HCT116 (cell line): ENCODE data around the gene REG3G. TPM values are rescaled to one million over a fixed set of nuclear protein-coding genes. Genes with fewer than 3 reads are reported as not detected.
"Not testable (repeated sequence)": the region's sequence is repeated elsewhere in the genome, so short reads cannot be mapped to it uniquely, and the experiment has no call there.

Experiments used
- ATAC-seq: fragments of 200-7000 bp; cut with Tn5 transposase; 2 replicates; pipeline ENCODE4 v1.9.1; 2020; ENCODE audit warnings: mild to moderate bottlenecking, moderate library complexity
- BruUV-seq: library from RNA; stranded (reverse); fragments of 400-500 nt; replicated peaks from 2 replicates; lab custom pipeline; 2021; lab: Mats Ljungman, UMichigan
- CTCF ChIA-PET: fragments of 300-600 bp; sonication (Branson Sonifier 250); formaldehyde crosslinking; loops from one replicate; lab custom pipeline; 2021; ENCODE audit warnings: antibody characterized with exemption; lab: Charles Lee
- POLR2A ChIA-PET: fragments of 300-600, 350-600 bp; sonication (Branson Sonifier 250); formaldehyde crosslinking; loops from one replicate; lab custom pipeline; 2021; ENCODE audit warnings: antibody characterized with exemption; lab: Charles Lee
- RAD21 ChIA-PET, 2 experiments: fragments of 300-600 bp; sonication (Branson Sonifier 250); formaldehyde crosslinking; loops; one replicate each; lab custom pipeline; 2023; ENCODE audit warnings: low total read pairs in 2 of 2; ENCODE audit not compliant: uncharacterized antibody in 2 of 2, unreplicated experiment in 2 of 2, low non-redundant PET in 1 of 2; lab: Charles Lee
- DNase-seq: peaks from one replicate; pipeline ENCODE4 v3.0.0-alpha.2; 2010; ENCODE audit warnings: low read depth, low spot score
- H2AFZ ChIP-seq: fragments of 200-600 bp; shearing (Covaris generic), sonication (generic); 2 replicates; pipeline ENCODE4 v1.6.1; 2017; ENCODE audit warnings: low read depth, mixed run types, mixed read lengths, antibody characterized with exemption, low read length; ENCODE audit not compliant: poor library complexity, severe bottlenecking
- H3K27ac ChIP-seq: 2 replicates; pipeline ENCODE4 v1.5.1; 2012; ENCODE audit warnings: low read depth, low read length
- H3K27me3 ChIP-seq: fragments of 200-600 bp; sonication (generic); 2 replicates; pipeline ENCODE4 v1.6.1; 2016; ENCODE audit warnings: mixed run types, low read length, mixed read lengths; ENCODE audit not compliant: insufficient read depth
- H3K36me3 ChIP-seq, 2 experiments: fragments of 200-500 bp in 1 of 2; fragments of 200-600 bp in 1 of 2; sonication (Bioruptor generic) in 1 of 2; sonication (generic) in 1 of 2; 2 replicates each; pipeline versions ENCODE4 v1.5.1 to v1.6.1; 2014 to 2016; ENCODE audit warnings: low read length in 2 of 2, inconsistent platforms in 1 of 2, mixed read lengths in 1 of 2, mixed run types in 1 of 2; ENCODE audit not compliant: insufficient read depth in 2 of 2, control insufficient read depth in 1 of 2
- H3K4me1 ChIP-seq, 2 experiments: fragments of 200-600 bp in 1 of 2; sonication (generic) in 1 of 2; 2 replicates each; pipeline versions ENCODE4 v1.5.1 to v1.6.1; 2012 to 2017; ENCODE audit warnings: low read length in 2 of 2, inconsistent platforms in 1 of 2, mild to moderate bottlenecking in 1 of 2, mixed read lengths in 1 of 2, mixed run types in 1 of 2, moderate library complexity in 1 of 2; ENCODE audit not compliant: insufficient read depth in 2 of 2, control insufficient read depth in 1 of 2
- H3K4me2 ChIP-seq: fragments of 200-600 bp; sonication (generic); 2 replicates; pipeline ENCODE4 v1.6.1; 2017; ENCODE audit warnings: mixed run types, low read length, mixed read lengths
- H3K4me3 ChIP-seq, 2 experiments: fragments of 200-600 bp in 1 of 2; sonication (generic) in 1 of 2; replicated peaks in 1 of 2; 2 replicates each; pipeline ENCODE4 v1.5.1; 2011 to 2016; ENCODE audit warnings: low read length in 2 of 2, control low read depth in 1 of 2, low read depth in 1 of 2, mild to moderate bottlenecking in 1 of 2, mixed read lengths in 1 of 2, mixed run types in 1 of 2
- H3K79me2 ChIP-seq: fragments of 200-600 bp; sonication (generic); 2 replicates; pipeline ENCODE4 v1.6.1; 2017; ENCODE audit warnings: mild to moderate bottlenecking, mixed run types, low read length, moderate library complexity, mixed read lengths; ENCODE audit not compliant: insufficient read depth
- H3K9ac ChIP-seq: fragments of 200-600 bp; sonication (generic); 2 replicates; pipeline ENCODE4 v1.6.1; 2016; ENCODE audit warnings: low read length, mixed read lengths
- H3K9me2 ChIP-seq: fragments of 200-600 bp; sonication (generic), shearing (Covaris generic); 2 replicates; pipeline ENCODE4 v1.6.1; 2017; ENCODE audit warnings: mixed run types, mild to moderate bottlenecking, moderate library complexity; ENCODE audit not compliant: insufficient read depth
- H3K9me3 ChIP-seq, 2 experiments: fragments of 200-500 bp in 1 of 2; fragments of 200-600 bp in 1 of 2; sonication (Bioruptor generic) in 1 of 2; sonication (generic) in 1 of 2; 2 replicates each; pipeline ENCODE4 v1.6.1; 2014 to 2017; ENCODE audit warnings: low read length in 2 of 2, mixed read lengths in 2 of 2, inconsistent platforms in 1 of 2, low read depth in 1 of 2, mild to moderate bottlenecking in 1 of 2, mixed run types in 1 of 2, moderate library complexity in 1 of 2; ENCODE audit not compliant: control insufficient read depth in 1 of 2, insufficient read depth in 1 of 2
- H4K20me1 ChIP-seq: fragments of 200-600 bp; sonication (generic), shearing (Covaris generic); 2 replicates; pipeline ENCODE4 v1.6.1; 2017; ENCODE audit warnings: mixed run types, mild to moderate bottlenecking, moderate library complexity; ENCODE audit not compliant: insufficient read depth
- CEBPB ChIP-seq: IDR thresholded peaks from 2 replicates; pipeline ENCODE4 v1.6.1; 2012; ENCODE audit warnings: low read depth
- ELF1 ChIP-seq: IDR thresholded peaks from 2 replicates; pipeline ENCODE4 v1.6.1; 2012; ENCODE audit warnings: low read depth, borderline replicate concordance
- EZH2phosphoT487 ChIP-seq: fragments of 200-600 bp; IDR thresholded peaks from 2 replicates; pipeline ENCODE4 v1.6.1; 2018; ENCODE audit warnings: antibody characterized with exemption, borderline replicate concordance
- POLR2A ChIP-seq: IDR thresholded peaks from 2 replicates; pipeline ENCODE4 v1.7.0; 2011; ENCODE audit warnings: borderline replicate concordance; ENCODE audit not compliant: insufficient read depth, insufficient read length; ENCODE audit errors: extremely low read depth
- intact Hi-C: fragments of 100-400 bp; cut with micrococcal nuclease; formaldehyde crosslinking; loops from 2 replicates; pipeline ENCODE4 v1.10.0; 2022
- total RNA-seq: library from RNA; stranded (reverse); gene quantifications from one replicate; pipeline ENCODE4 v1.2.1, GENCODE V29; 2021; ENCODE audit not compliant: unreplicated experiment

The REG3G gene
- total RNA-seq, 1 experiment from 2014 or later = 0.86 TPM

GRCh38 chr2:79041032-79041448 lies 15.5 kb downstream of the REG3G start:
- Histone ChIP-seq H4K20me1 (no peaks in the 10 kb centered on the region; the same call in 1 of the 2 replicates), H2AFZ (no peak overlapping the region), H3K36me3 (no peaks in the 10 kb centered on the region), H3K27ac (no peak overlapping the region), H3K4me2 (no peak overlapping the region), H3K9ac (no peak overlapping the region), H3K79me2 (no peaks in the 10 kb centered on the region), H3K4me3 (no peak overlapping the region), H3K9me2 (no peaks in the 10 kb centered on the region), H3K4me1 (no peaks in the 10 kb centered on the region), H3K9me3 (peaks cover 7 to 19% of the 10 kb centered on the region in 2 experiments; a peak in 2 of 4 replicates), H3K27me3 (no peaks in the 10 kb centered on the region)
- ChIA-PET RAD21 (no interaction called here), POLR2A (no interaction called here), CTCF (no interaction called here)
- no peak for TF ChIP-seq CEBPB
- no peak for TF ChIP-seq EZH2phosphoT487
- TF ChIP-seq POLR2A = no peak
- no peak for TF ChIP-seq ELF1
- BruUV-seq = no TSS peak
- ATAC-seq = no peak
- DNase-seq = no peak
- intact Hi-C loops = no loop called here

GRCh38 chr2:79053486-79053885 lies 28.0 kb downstream of the REG3G start:
- H3K9ac ChIP-seq, H3K27ac ChIP-seq, H3K36me3 ChIP-seq, H3K4me3 ChIP-seq, BruUV-seq, POLR2A ChIA-PET, H3K79me2 ChIP-seq, intact Hi-C loops, DNase-seq, ATAC-seq, H4K20me1 ChIP-seq, RAD21 ChIA-PET, H3K4me1 ChIP-seq, H2AFZ ChIP-seq, H3K9me3 ChIP-seq, H3K9me2 ChIP-seq, H3K4me2 ChIP-seq, CTCF ChIA-PET, H3K27me3 ChIP-seq: not testable (repeated sequence)

- ATAC-seq, H3K79me2 ChIP-seq, H3K9me3 ChIP-seq, H3K9me2 ChIP-seq, H4K20me1 ChIP-seq, H3K27ac ChIP-seq, H3K4me1 ChIP-seq, H3K4me2 ChIP-seq, CTCF ChIA-PET, H3K4me3 ChIP-seq, H3K9ac ChIP-seq, H3K27me3 ChIP-seq, DNase-seq, intact Hi-C loops, H3K36me3 ChIP-seq, H2AFZ ChIP-seq, BruUV-seq, POLR2A ChIA-PET, RAD21 ChIA-PET: not testable (repeated sequence)
Measured at GRCh38 chr2:79054769-79055168, 29.3 kb downstream of the REG3G start.
